ENCODE data around the gene GNGT1.

- no peak for TF ChIP-seq EP300 (IDR thresholded peaks at IDR 0.05; ENCODE audit: borderline replicate concordance in 1 of 2, low read depth in 1 of 2, low read length in 1 of 2)
- TF ChIP-seq SMC3 (IDR thresholded peaks at IDR 0.05; ENCODE audit: low read depth, low read length), result no peak
Measured at GRCh38 chr7:93890041-93890463, 16.3 kb upstream of the GNGT1 start.

All from SK-N-SH (cell line).